ENCODE results near the gene HPX. TPM values are rescaled to one million over a fixed set of nuclear protein-coding genes. Genes with fewer than 3 reads are reported as not detected.

Gene HPX
- total RNA-seq, 1 donor from 2014 or later, result 6.1 TPM

DNA sequence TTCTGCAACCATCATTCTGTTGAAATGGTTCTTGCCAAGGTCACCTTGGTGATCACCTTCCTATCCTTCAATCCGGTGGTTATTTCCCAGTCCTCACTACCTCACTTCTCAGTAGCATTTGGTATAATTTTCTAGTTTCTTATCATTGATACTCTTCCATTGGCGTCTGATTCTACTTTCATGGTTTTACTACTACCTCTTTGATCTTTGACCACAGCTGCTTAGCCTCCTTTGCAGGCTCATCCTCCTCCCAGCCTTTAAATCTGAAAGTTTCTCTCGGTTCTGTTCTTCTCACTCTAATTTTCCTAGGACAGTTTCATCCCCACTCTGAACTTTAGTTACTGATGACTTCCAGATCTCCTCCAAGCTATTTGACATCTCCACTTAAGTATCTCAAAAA, 45.5 kb upstream of the HPX start:
- Mint-ChIP-seq H3K27ac (no peak overlapping the region), H3K4me3 (ENCODE audit: low read depth) (no peak overlapping the region), H3K4me1 (ENCODE audit: low read depth) (peaks cover 13% of the 10 kb centered on the region), H3K36me3 (ENCODE audit: insufficient read depth) (peaks cover 11% of the 10 kb centered on the region), H3K27me3 (no peaks in the 10 kb centered on the region), H3K9me3 (ENCODE audit: low read depth) (no peaks in the 10 kb centered on the region)
- no peak for DNase-seq (ENCODE audit: low spot score, unreplicated experiment)
- TF ChIP-seq CTCF (IDR thresholded peaks at IDR 0.05; ENCODE audit: unreplicated experiment), result no peak

GRCh38 chr11:6485661-6486060, 44.9 kb upstream of the HPX start:
- DNase-seq (ENCODE audit: low spot score, unreplicated experiment), result no peak
- TF ChIP-seq CTCF (IDR thresholded peaks at IDR 0.05; ENCODE audit: unreplicated experiment), result no peak
- H3K9me3 Mint-ChIP-seq (ENCODE audit: low read depth), result no peaks in the 10 kb centered on the region
- H3K36me3 Mint-ChIP-seq (ENCODE audit: insufficient read depth), result peaks cover 11% of the 10 kb centered on the region
- no peaks in the 10 kb centered on the region for H3K27me3 Mint-ChIP-seq
- H3K27ac Mint-ChIP-seq, result no peak overlapping the region
- H3K4me1 Mint-ChIP-seq (ENCODE audit: low read depth), result peaks cover 17% of the 10 kb centered on the region
- H3K4me3 Mint-ChIP-seq (ENCODE audit: low read depth), result no peak overlapping the region

- Mint-ChIP-seq H3K4me3 (ENCODE audit: low read depth) (peak overlapping the region; percentile 97), H3K36me3 (ENCODE audit: insufficient read depth) (peaks cover 12% of the 10 kb centered on the region), H3K4me1 (ENCODE audit: low read depth) (peaks cover 19% of the 10 kb centered on the region), H3K9me3 (ENCODE audit: low read depth) (no peaks in the 10 kb centered on the region), H3K27me3 (no peaks in the 10 kb centered on the region), H3K27ac (no peak overlapping the region)
- no peak for DNase-seq (ENCODE audit: low spot score, unreplicated experiment)
- TF ChIP-seq CTCF (IDR thresholded peaks at IDR 0.05; ENCODE audit: unreplicated experiment), result no peak
Measured at GRCh38 chr11:6483015-6483414, 42.2 kb upstream of the HPX start.

- Mint-ChIP-seq H3K4me3 (ENCODE audit: low read depth) (peak overlapping the region; percentile 97), H3K27me3 (no peaks in the 10 kb centered on the region), H3K9me3 (ENCODE audit: low read depth) (no peaks in the 10 kb centered on the region), H3K36me3 (ENCODE audit: insufficient read depth) (peaks cover 17% of the 10 kb centered on the region), H3K4me1 (ENCODE audit: low read depth) (peaks cover 19% of the 10 kb centered on the region), H3K27ac (peak overlapping the region; percentile 98)
- no peak for DNase-seq (ENCODE audit: low spot score, unreplicated experiment)
- no peak for TF ChIP-seq CTCF (IDR thresholded peaks at IDR 0.05; ENCODE audit: unreplicated experiment)
Measured at GRCh38 chr11:6482441-6482840, 41.7 kb upstream of the HPX start.

DNA sequence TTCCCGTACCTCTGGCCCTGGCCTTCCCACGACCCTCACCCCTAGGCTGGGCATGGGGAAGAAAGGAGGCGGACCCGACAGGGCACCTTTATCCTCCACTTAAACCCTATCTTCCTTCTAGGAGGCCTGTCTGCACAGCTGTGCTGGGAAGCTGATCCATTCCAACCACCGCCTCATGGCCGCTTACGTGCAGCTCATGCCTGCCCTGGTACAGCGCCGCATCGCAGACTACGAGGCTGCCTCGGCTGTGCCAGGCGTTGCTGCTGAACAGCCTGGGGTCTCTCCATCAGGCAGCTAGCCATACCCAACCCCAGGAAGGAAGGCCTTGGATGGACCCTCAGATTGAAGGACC, 41.1 kb upstream of the HPX start:
- H3K27me3 Mint-ChIP-seq, result no peaks in the 10 kb centered on the region
- H3K4me3 Mint-ChIP-seq (ENCODE audit: low read depth), result peak overlapping the region; percentile 97
- peak overlapping the region; percentile 98 for H3K27ac Mint-ChIP-seq
- DNase-seq (ENCODE audit: low spot score, unreplicated experiment), result no peak
- H3K36me3 Mint-ChIP-seq (ENCODE audit: insufficient read depth), result peaks cover 18% of the 10 kb centered on the region
- no peaks in the 10 kb centered on the region for H3K9me3 Mint-ChIP-seq (ENCODE audit: low read depth)
- no peak for TF ChIP-seq CTCF (IDR thresholded peaks at IDR 0.05; ENCODE audit: unreplicated experiment)
- peaks cover 19% of the 10 kb centered on the region for H3K4me1 Mint-ChIP-seq (ENCODE audit: low read depth)
